Osteoblast (primary cell): ENCODE measurements around the gene PLPP2. TPM values are rescaled to one million over a fixed set of nuclear protein-coding genes. Genes with fewer than 3 reads are reported as not detected.
A peak's percentile ranks its signal among the peaks of the same experiment; 100 is the strongest.

Source experiments
- DNase-seq: peaks from one replicate; pipeline ENCODE4 v3.0.0; 2011; ENCODE audit warnings: low spot score, mixed read lengths; ENCODE audit not compliant: insufficient read length; ENCODE audit errors: missing footprints
- H2AFZ ChIP-seq: 2 replicates; pipeline ENCODE4 v1.6.0; 2011; ENCODE audit warnings: mild to moderate bottlenecking, low read length
- H3K27ac ChIP-seq: 2 replicates; pipeline ENCODE4 v1.5.1; 2011; ENCODE audit warnings: mild to moderate bottlenecking, low read depth, low read length, moderate library complexity
- H3K27me3 ChIP-seq: 2 replicates; pipeline ENCODE4 v1.6.0; 2012; ENCODE audit warnings: mild to moderate bottlenecking, control low read depth, inconsistent platforms, low read length, moderate library complexity; ENCODE audit not compliant: insufficient read depth
- H3K36me3 ChIP-seq: 2 replicates; pipeline ENCODE4 v1.5.1; 2011; ENCODE audit warnings: mild to moderate bottlenecking, low read length, control low read depth, moderate library complexity; ENCODE audit not compliant: insufficient read depth
- H3K4me1 ChIP-seq: 2 replicates; pipeline ENCODE4 v1.5.1; 2011; ENCODE audit warnings: mild to moderate bottlenecking, low read length, control low read depth, moderate library complexity; ENCODE audit not compliant: insufficient read depth
- H3K4me2 ChIP-seq: 2 replicates; pipeline ENCODE4 v1.6.0; 2011; ENCODE audit warnings: mild to moderate bottlenecking, low read length; ENCODE audit not compliant: insufficient read depth
- H3K4me3 ChIP-seq: fragments of 200-600 bp; sonication (generic); 3 replicates; pipeline ENCODE4 v1.5.1; 2012; ENCODE audit warnings: mild to moderate bottlenecking, low read length, inconsistent platforms; ENCODE audit not compliant: insufficient read depth
- H3K79me2 ChIP-seq: 2 replicates; pipeline ENCODE4 v1.6.0; 2012; ENCODE audit warnings: mild to moderate bottlenecking, low read length, control low read depth, inconsistent platforms; ENCODE audit not compliant: insufficient read depth
- H3K9me3 ChIP-seq: 2 replicates; pipeline ENCODE4 v1.5.1; 2011; ENCODE audit warnings: low read depth, low read length, control low read depth
- H4K20me1 ChIP-seq: 2 replicates; pipeline ENCODE4 v1.6.0; 2012; ENCODE audit warnings: mild to moderate bottlenecking, low read length, control low read depth; ENCODE audit not compliant: insufficient read depth
- CTCF ChIP-seq: IDR thresholded peaks from 2 replicates; pipeline ENCODE4 v1.5.1; 2011; ENCODE audit warnings: mild to moderate bottlenecking, low read depth, low read length, moderate library complexity; ENCODE audit errors: extremely low read depth
- total RNA-seq: library from RNA; depleted of rRNA; stranded (reverse); fragments of >200 nt; gene quantifications from 2 replicates; pipeline ENCODE4 v1.2.3, GENCODE V29; 2012

The PLPP2 gene
- total RNA-seq, 1 donor, result 1.1 TPM

GRCh38 chr19:288911-289310 lies 2.3 kb downstream of the PLPP2 start:
- no peaks in the 10 kb centered on the region for H3K4me1 ChIP-seq
- H2AFZ ChIP-seq, result no peak overlapping the region
- H3K27me3 ChIP-seq, result peaks cover 33% of the 10 kb centered on the region
- no peak overlapping the region for H3K27ac ChIP-seq
- no peaks in the 10 kb centered on the region for H3K36me3 ChIP-seq
- H3K79me2 ChIP-seq, result no peaks in the 10 kb centered on the region
- no peak overlapping the region for H3K4me2 ChIP-seq
- H4K20me1 ChIP-seq, result peaks cover 7% of the 10 kb centered on the region
- H3K9me3 ChIP-seq, result no peaks in the 10 kb centered on the region
- TF ChIP-seq CTCF, result no peak
- peak; percentile 87 for DNase-seq
- no peak overlapping the region for H3K4me3 ChIP-seq

- H3K9me3 ChIP-seq, result no peaks in the 10 kb centered on the region
- TF ChIP-seq CTCF, result no peak
Measured at GRCh38 chr19:287381-287871, 3.8 kb downstream of the PLPP2 start.

GRCh38 chr19:283395-283794 lies 7.8 kb downstream of the PLPP2 start:
- Histone ChIP-seq H4K20me1 (no peaks in the 10 kb centered on the region), H3K4me2 (no peak overlapping the region), H3K79me2 (no peaks in the 10 kb centered on the region), H3K27ac (no peak overlapping the region), H3K27me3 (no peaks in the 10 kb centered on the region), H3K4me1 (no peaks in the 10 kb centered on the region), H3K4me3 (no peak overlapping the region), H2AFZ (no peak overlapping the region), H3K9me3 (no peaks in the 10 kb centered on the region), H3K36me3 (no peaks in the 10 kb centered on the region)
- peak; percentile 32 for DNase-seq
- no peak for TF ChIP-seq CTCF

More at GRCh38 chr19:287381-287871, 3.8 kb downstream of the PLPP2 start:
- Histone ChIP-seq H3K27ac (no peak overlapping the region), H3K79me2 (no peaks in the 10 kb centered on the region), H3K36me3 (no peaks in the 10 kb centered on the region), H3K4me1 (no peaks in the 10 kb centered on the region), H3K4me2 (no peak overlapping the region), H2AFZ (no peak overlapping the region), H3K4me3 (no peak overlapping the region), H4K20me1 (peaks cover 3% of the 10 kb centered on the region), H3K27me3 (peaks cover 18% of the 10 kb centered on the region)
- no peak for DNase-seq

- Histone ChIP-seq H3K9me3 (no peaks in the 10 kb centered on the region), H3K79me2 (no peaks in the 10 kb centered on the region), H4K20me1 (no peaks in the 10 kb centered on the region), H3K27me3 (no peaks in the 10 kb centered on the region), H3K4me3 (no peak overlapping the region), H3K4me2 (no peak overlapping the region), H3K4me1 (no peaks in the 10 kb centered on the region), H3K27ac (no peak overlapping the region), H2AFZ (no peak overlapping the region), H3K36me3 (no peaks in the 10 kb centered on the region)
- TF ChIP-seq CTCF, result no peak
- no peak for DNase-seq
Measured at GRCh38 chr19:282501-282900, 8.7 kb downstream of the PLPP2 start.
